MM.1S (cell line): ENCODE data around the gene AKAP13.

ENCODE experiments used
- DNase-seq: peaks from one replicate; pipeline ENCODE4 v3.0.0-alpha.2; 2015
- H2AFZ ChIP-seq: fragments of 300-600 bp; sonication (generic); 2 replicates; pipeline ENCODE4 v1.6.0; 2016; ENCODE audit warnings: antibody characterized with exemption, low read length
- H3F3A ChIP-seq: fragments of 300-600 bp; sonication (generic); 2 replicates; pipeline ENCODE4 v1.6.1; 2016; ENCODE audit warnings: mild to moderate bottlenecking, antibody characterized with exemption, low read length, moderate library complexity, mixed read lengths; ENCODE audit not compliant: insufficient read depth
- H3K27ac ChIP-seq: fragments of 300-600 bp; sonication (generic); 2 replicates; pipeline ENCODE4 v1.5.1; 2016; ENCODE audit warnings: mild to moderate bottlenecking, low read length
- H3K27me3 ChIP-seq: fragments of 300-600 bp; sonication (generic); replicated peaks from 2 replicates; pipeline ENCODE4 v1.6.0; 2016; ENCODE audit warnings: low read length; ENCODE audit not compliant: insufficient read depth
- H3K36me3 ChIP-seq: fragments of 300-600 bp; sonication (generic); replicated peaks from 2 replicates; pipeline ENCODE4 v1.6.1; 2016; ENCODE audit warnings: mild to moderate bottlenecking, low read length, mixed read lengths; ENCODE audit not compliant: insufficient read depth
- H3K4me1 ChIP-seq: fragments of 300-600 bp; sonication (generic); 2 replicates; pipeline ENCODE4 v1.6.1; 2016; ENCODE audit warnings: low read length, mixed read lengths
- H3K4me2 ChIP-seq: fragments of 300-600 bp; sonication (generic); 2 replicates; pipeline ENCODE4 v1.6.0; 2016; ENCODE audit warnings: low read depth, low read length
- H3K4me3 ChIP-seq: fragments of 300-600 bp; sonication (generic); 2 replicates; pipeline ENCODE4 v1.5.1; 2016; ENCODE audit warnings: low read length, mixed read lengths
- H3K79me2 ChIP-seq: fragments of 300-600 bp; sonication (generic); 2 replicates; pipeline ENCODE4 v1.6.1; 2016; ENCODE audit warnings: mixed run types, low read length, mixed read lengths
- H3K9ac ChIP-seq: fragments of 300-600 bp; sonication (generic); 2 replicates; pipeline ENCODE4 v1.6.1; 2016; ENCODE audit warnings: low read length, mixed read lengths
- H3K9me2 ChIP-seq: fragments of 300-600 bp; sonication (generic); replicated peaks from 2 replicates; pipeline ENCODE4 v1.6.1; 2016; ENCODE audit warnings: mild to moderate bottlenecking, low read length, mixed read lengths; ENCODE audit not compliant: insufficient read depth
- H3K9me3 ChIP-seq: fragments of 300-600 bp; sonication (generic); replicated peaks from 2 replicates; pipeline ENCODE4 v1.6.1; 2016; ENCODE audit warnings: mild to moderate bottlenecking, low read length, mixed read lengths; ENCODE audit not compliant: insufficient read depth
- H4K20me1 ChIP-seq: fragments of 300-600 bp; sonication (generic); 2 replicates; pipeline ENCODE4 v1.6.1; 2016; ENCODE audit warnings: mild to moderate bottlenecking, low read length, moderate library complexity, mixed read lengths; ENCODE audit not compliant: insufficient read depth
- EZH2 ChIP-seq: fragments of 300-600 bp; sonication (generic); optimal IDR thresholded peaks from 2 replicates; pipeline ENCODE3; 2017; ENCODE audit warnings: low read depth, mild to moderate bottlenecking, antibody characterized with exemption, low read length, mixed read lengths
- EZH2phosphoT487 ChIP-seq: fragments of 300-600 bp; sonication (generic); IDR thresholded peaks from 2 replicates; pipeline ENCODE4 v1.6.1; 2018; ENCODE audit warnings: antibody characterized with exemption, low read length
- TF ChIP-seq, protein P1 (sequence below): fragments of 300-600 bp; sonication (generic); IDR thresholded peaks from 2 replicates; pipeline ENCODE4 v1.5.1; 2016; ENCODE audit warnings: antibody characterized with exemption, low read length, mixed read lengths

AKAP13 gene

DNA sequence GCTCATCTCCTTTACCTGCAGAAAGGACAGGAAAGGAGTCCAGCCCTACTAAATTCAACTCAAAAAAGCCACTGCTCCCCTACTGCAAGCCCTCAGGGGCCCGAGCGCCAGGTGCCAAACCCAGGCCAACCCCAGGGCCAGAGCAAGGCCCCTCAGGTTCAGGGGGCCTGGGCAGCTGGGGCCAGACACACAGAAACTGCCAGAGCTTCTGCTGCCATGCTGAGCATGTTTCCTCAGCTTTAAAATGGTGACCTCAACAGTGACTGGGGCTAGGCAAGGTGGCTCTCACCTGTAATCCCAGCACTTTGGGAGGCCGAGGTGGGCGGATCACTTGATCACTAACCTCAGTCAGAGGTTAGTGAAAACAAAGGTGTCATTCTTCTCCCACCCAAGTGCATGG is 375.5 kb downstream of the AKAP13 start:
- Histone ChIP-seq H3K9me3 (no peaks in the 10 kb centered on the region), H3K4me3 (no peak overlapping the region), H2AFZ (no peak overlapping the region), H3F3A (no peaks in the 10 kb centered on the region), H3K27ac (no peak overlapping the region), H3K4me2 (no peak overlapping the region), H3K9me2 (no peaks in the 10 kb centered on the region), H3K79me2 (no peaks in the 10 kb centered on the region), H3K9ac (no peak overlapping the region), H4K20me1 (no peaks in the 10 kb centered on the region), H3K27me3 (no peaks in the 10 kb centered on the region), H3K36me3 (no peaks in the 10 kb centered on the region), H3K4me1 (no peaks in the 10 kb centered on the region)
- TF ChIP-seq, protein P1, sequence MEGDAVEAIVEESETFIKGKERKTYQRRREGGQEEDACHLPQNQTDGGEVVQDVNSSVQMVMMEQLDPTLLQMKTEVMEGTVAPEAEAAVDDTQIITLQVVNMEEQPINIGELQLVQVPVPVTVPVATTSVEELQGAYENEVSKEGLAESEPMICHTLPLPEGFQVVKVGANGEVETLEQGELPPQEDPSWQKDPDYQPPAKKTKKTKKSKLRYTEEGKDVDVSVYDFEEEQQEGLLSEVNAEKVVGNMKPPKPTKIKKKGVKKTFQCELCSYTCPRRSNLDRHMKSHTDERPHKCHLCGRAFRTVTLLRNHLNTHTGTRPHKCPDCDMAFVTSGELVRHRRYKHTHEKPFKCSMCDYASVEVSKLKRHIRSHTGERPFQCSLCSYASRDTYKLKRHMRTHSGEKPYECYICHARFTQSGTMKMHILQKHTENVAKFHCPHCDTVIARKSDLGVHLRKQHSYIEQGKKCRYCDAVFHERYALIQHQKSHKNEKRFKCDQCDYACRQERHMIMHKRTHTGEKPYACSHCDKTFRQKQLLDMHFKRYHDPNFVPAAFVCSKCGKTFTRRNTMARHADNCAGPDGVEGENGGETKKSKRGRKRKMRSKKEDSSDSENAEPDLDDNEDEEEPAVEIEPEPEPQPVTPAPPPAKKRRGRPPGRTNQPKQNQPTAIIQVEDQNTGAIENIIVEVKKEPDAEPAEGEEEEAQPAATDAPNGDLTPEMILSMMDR, result no peak
- TF ChIP-seq EZH2, result no peak
- TF ChIP-seq EZH2phosphoT487, result no peak
- DNase-seq, result no peak

DNA sequence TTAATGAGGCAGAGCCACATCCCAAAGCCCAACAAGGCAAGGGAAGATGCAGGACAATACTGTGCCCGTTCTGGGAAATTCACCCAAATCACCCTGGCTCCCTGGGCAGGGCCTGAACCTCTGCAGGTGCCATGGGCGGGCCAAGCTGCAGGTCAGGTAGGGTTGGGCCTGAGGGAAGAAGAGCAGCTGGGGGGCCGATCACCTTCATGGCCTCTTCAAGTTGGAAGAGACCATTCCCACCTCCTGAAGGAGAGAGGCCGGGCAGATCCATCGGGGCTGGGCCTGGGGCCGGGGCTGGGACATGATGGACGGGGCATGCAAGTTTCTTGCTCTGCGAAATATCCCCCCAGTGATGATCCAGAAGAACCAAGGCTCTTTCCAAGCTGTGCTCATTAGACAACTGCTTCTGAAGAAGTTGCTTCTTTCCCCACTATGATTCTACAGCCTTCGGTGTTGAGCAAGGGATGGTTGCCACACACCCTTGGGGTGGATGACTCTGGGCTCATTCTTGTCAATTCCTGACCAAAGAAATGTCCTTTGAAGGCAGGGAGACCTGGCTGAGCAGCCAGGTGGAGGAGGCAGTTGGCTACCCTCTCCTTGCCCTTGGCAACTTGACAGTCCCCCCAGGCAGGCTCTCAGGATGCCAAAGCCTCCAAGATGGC is 376.1 kb downstream of the AKAP13 start:
- Histone ChIP-seq H3K9me3 (no peaks in the 10 kb centered on the region), H2AFZ (no peak overlapping the region), H3K9me2 (no peaks in the 10 kb centered on the region), H3K79me2 (no peaks in the 10 kb centered on the region), H3F3A (no peaks in the 10 kb centered on the region), H4K20me1 (no peaks in the 10 kb centered on the region), H3K4me1 (no peaks in the 10 kb centered on the region), H3K36me3 (no peaks in the 10 kb centered on the region), H3K4me2 (no peak overlapping the region), H3K4me3 (no peak overlapping the region), H3K27me3 (no peaks in the 10 kb centered on the region), H3K9ac (no peak overlapping the region), H3K27ac (no peak overlapping the region)
- no peak for DNase-seq
- TF ChIP-seq EZH2phosphoT487 (no peak), EZH2 (no peak)
- TF ChIP-seq, protein P1, result no peak

DNA sequence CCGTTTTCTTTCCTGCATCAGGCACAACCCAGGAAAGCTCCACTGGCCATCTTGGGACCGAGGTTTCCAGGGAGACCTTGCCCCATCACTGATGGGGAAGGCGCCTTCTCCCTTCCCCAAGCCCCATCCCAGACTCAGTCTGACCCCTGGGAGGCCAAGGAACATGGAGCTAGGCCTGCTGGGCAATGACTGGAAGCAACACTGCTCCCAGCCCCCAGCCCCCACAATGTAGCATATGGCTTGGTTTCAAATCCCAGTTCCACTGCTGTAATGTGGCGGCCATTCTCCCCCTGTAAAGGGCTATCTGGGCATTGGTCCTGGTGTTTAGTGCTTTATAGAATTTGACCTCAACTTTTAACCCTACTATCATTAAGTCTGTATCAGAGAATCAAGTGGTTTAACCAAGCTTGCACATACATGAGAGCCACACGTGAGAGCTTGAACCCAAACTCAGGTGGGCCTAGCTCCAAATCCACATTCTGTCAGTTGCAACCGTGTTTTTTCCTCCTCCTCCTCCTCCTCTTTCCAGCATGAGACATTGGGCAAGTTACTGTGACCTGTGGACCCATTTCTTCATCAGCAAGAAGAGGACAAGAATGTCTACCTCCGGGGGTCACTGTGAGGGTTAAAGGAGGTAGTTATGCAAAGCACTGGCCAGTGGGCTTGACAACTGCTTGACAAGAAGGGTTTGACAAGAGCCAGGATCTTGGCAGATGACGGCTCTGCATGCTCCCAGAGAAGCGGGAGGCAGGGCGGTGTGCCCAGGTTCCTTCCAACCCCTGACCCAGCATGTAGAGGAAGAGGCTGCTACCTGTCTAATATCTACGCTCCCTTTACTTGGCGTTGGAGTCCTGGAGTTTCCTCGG is 376.9 kb downstream of the AKAP13 start:
- H3K4me3 ChIP-seq, result no peak overlapping the region
- no peaks in the 10 kb centered on the region for H3F3A ChIP-seq
- H3K27ac ChIP-seq, result no peak overlapping the region
- H2AFZ ChIP-seq, result no peak overlapping the region
- no peaks in the 10 kb centered on the region for H3K79me2 ChIP-seq
- H3K27me3 ChIP-seq, result no peaks in the 10 kb centered on the region
- no peak overlapping the region for H3K4me2 ChIP-seq
- TF ChIP-seq EZH2phosphoT487, result no peak
- TF ChIP-seq EZH2, result no peak
- TF ChIP-seq, protein P1, result no peak
- no peaks in the 10 kb centered on the region for H3K9me2 ChIP-seq
- DNase-seq, result no peak
- no peaks in the 10 kb centered on the region for H3K4me1 ChIP-seq
- no peak overlapping the region for H3K9ac ChIP-seq
- no peaks in the 10 kb centered on the region for H3K36me3 ChIP-seq
- no peaks in the 10 kb centered on the region for H3K9me3 ChIP-seq
- H4K20me1 ChIP-seq, result no peaks in the 10 kb centered on the region
